ENCODE data around the gene TBL1X. TPM values are rescaled to one million over a fixed set of nuclear protein-coding genes. Genes with fewer than 3 reads are reported as not detected.

The TBL1X gene
- total RNA-seq, 1 experiment from 2014 or later, result 14.6 TPM

GRCh38 chrX:9525511-9526248 lies 60.8 kb downstream of the TBL1X start:
- no peak for TF ChIP-seq TCF7L2 (IDR thresholded peaks at IDR 0.05; ENCODE audit: low read depth, low read length)
- TF ChIP-seq POLR2AphosphoS5 (IDR thresholded peaks at IDR 0.05; ENCODE audit: low read depth, low read length), result no peak
- TF ChIP-seq, protein P1, sequence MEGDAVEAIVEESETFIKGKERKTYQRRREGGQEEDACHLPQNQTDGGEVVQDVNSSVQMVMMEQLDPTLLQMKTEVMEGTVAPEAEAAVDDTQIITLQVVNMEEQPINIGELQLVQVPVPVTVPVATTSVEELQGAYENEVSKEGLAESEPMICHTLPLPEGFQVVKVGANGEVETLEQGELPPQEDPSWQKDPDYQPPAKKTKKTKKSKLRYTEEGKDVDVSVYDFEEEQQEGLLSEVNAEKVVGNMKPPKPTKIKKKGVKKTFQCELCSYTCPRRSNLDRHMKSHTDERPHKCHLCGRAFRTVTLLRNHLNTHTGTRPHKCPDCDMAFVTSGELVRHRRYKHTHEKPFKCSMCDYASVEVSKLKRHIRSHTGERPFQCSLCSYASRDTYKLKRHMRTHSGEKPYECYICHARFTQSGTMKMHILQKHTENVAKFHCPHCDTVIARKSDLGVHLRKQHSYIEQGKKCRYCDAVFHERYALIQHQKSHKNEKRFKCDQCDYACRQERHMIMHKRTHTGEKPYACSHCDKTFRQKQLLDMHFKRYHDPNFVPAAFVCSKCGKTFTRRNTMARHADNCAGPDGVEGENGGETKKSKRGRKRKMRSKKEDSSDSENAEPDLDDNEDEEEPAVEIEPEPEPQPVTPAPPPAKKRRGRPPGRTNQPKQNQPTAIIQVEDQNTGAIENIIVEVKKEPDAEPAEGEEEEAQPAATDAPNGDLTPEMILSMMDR (IDR thresholded peaks at IDR 0.05), result no peak
- TF ChIP-seq SIN3A (IDR thresholded peaks at IDR 0.05; ENCODE audit: borderline replicate concordance, insufficient read depth, low read depth, low read length), result no peak
- no peak for TF ChIP-seq REST (IDR thresholded peaks at IDR 0.05; ENCODE audit: insufficient read depth in 1 of 2, low read depth in 2 of 2, low read length in 1 of 2)
- no peaks in the 10 kb centered on the region for H3K27me3 ChIP-seq (ENCODE audit: control insufficient read depth, insufficient read depth, low read length)
- no peaks in the 10 kb centered on the region for H3K9me3 ChIP-seq (ENCODE audit: control insufficient read depth, insufficient read depth, low read depth, low read length)
- ATAC-seq (no peak), DNase-seq (ENCODE audit: low read depth, low spot score) (no peak)
- CTCF ChIA-PET, result no interaction called here
- intact Hi-C loops (cut with micrococcal nuclease; ENCODE audit: unreplicated experiment), result no loop called here
- in situ Hi-C loops (cut with HindIII; ENCODE audit: low pct_unique_long_range_greater_than_20kb, low sequenced_read_pairs), result no loop called here
- no TSS peak for BruUV-seq (replicated peaks)
- no peaks in the 10 kb centered on the region; the same call in 1 of the 2 replicates for H3K4me1 ChIP-seq (ENCODE audit: control insufficient read depth, insufficient read depth, low read length)
- H3K4me3 ChIP-seq (ENCODE audit: low read depth in 2 of 2, low read length in 2 of 2), result no peak overlapping the region
- no peaks in the 10 kb centered on the region for H3K36me3 ChIP-seq (ENCODE audit: control insufficient read depth, insufficient read depth, low read length)
- no peak overlapping the region for H3K27ac ChIP-seq (ENCODE audit: low read length)
- POLR2A ChIA-PET, result no interaction called here

- no peaks in the 10 kb centered on the region for H3K36me3 ChIP-seq (ENCODE audit: control insufficient read depth, insufficient read depth, low read length)
- TF ChIP-seq REST (IDR thresholded peaks at IDR 0.05; ENCODE audit: insufficient read depth in 1 of 2, low read depth in 2 of 2, low read length in 1 of 2) (no peak), SIN3A (IDR thresholded peaks at IDR 0.05; ENCODE audit: borderline replicate concordance, insufficient read depth, low read depth, low read length) (no peak), TCF7L2 (IDR thresholded peaks at IDR 0.05; ENCODE audit: low read depth, low read length) (no peak), POLR2AphosphoS5 (IDR thresholded peaks at IDR 0.05; ENCODE audit: low read depth, low read length) (no peak)
- TF ChIP-seq, protein P1 (IDR thresholded peaks at IDR 0.05), result no peak
- BruUV-seq (replicated peaks), result no TSS peak
- no peak overlapping the region for H3K4me3 ChIP-seq (ENCODE audit: low read depth in 2 of 2, low read length in 2 of 2)
- ChIA-PET CTCF (no interaction called here), POLR2A (no interaction called here)
- no peak for DNase-seq (ENCODE audit: low read depth, low spot score)
- H3K4me1 ChIP-seq (ENCODE audit: control insufficient read depth, insufficient read depth, low read length), result no peaks in the 10 kb centered on the region; the same call in 1 of the 2 replicates
- no peak for ATAC-seq
- H3K27ac ChIP-seq (ENCODE audit: low read length), result no peak overlapping the region
- H3K27me3 ChIP-seq (ENCODE audit: control insufficient read depth, insufficient read depth, low read length), result no peaks in the 10 kb centered on the region
- intact Hi-C loops (cut with micrococcal nuclease; ENCODE audit: unreplicated experiment) (no loop called here), in situ Hi-C loops (cut with HindIII; ENCODE audit: low pct_unique_long_range_greater_than_20kb, low sequenced_read_pairs) (no loop called here)
- no peaks in the 10 kb centered on the region for H3K9me3 ChIP-seq (ENCODE audit: control insufficient read depth, insufficient read depth, low read depth, low read length)
Observed at GRCh38 chrX:9526965-9527364, 62.1 kb downstream of the TBL1X start.
